Activated naive CD8-positive, alpha-beta T cell (primary cell): Measurements from ENCODE around the gene SLC5A2.
"Not testable (repeated sequence)": the region's sequence is repeated elsewhere in the genome, so short reads cannot be mapped to it uniquely, and the experiment has no call there.

Experiments
- H3K27ac Mint-ChIP-seq: one replicate; pipeline ENCODE4 v1.8.0; 2021; ENCODE audit warnings: mixed read lengths
- H3K27me3 Mint-ChIP-seq: one replicate; pipeline ENCODE4 v1.8.0; 2021; ENCODE audit warnings: mixed read lengths
- H3K36me3 Mint-ChIP-seq: one replicate; pipeline ENCODE4 v1.8.0; 2021; ENCODE audit warnings: mixed read lengths
- H3K4me1 Mint-ChIP-seq: one replicate; pipeline ENCODE4 v1.8.0; 2021; ENCODE audit warnings: low read depth, mixed read lengths
- H3K4me3 Mint-ChIP-seq: one replicate; pipeline ENCODE4 v1.8.0; 2021; ENCODE audit warnings: mild to moderate bottlenecking, mixed read lengths
- H3K9me3 Mint-ChIP-seq: one replicate; pipeline ENCODE4 v1.8.0; 2021; ENCODE audit warnings: low read depth, mixed read lengths

SLC5A2 gene

GRCh38 chr16:31493506-31494125 is 10.7 kb downstream of the SLC5A2 start:
- H3K4me3 Mint-ChIP-seq: no peak overlapping the region
- no peak overlapping the region for H3K27ac Mint-ChIP-seq
- H3K27me3 Mint-ChIP-seq: no peaks in the 10 kb centered on the region
- no peaks in the 10 kb centered on the region for H3K9me3 Mint-ChIP-seq
- peaks cover 3% of the 10 kb centered on the region for H3K36me3 Mint-ChIP-seq
- peaks cover 4% of the 10 kb centered on the region for H3K4me1 Mint-ChIP-seq

- Mint-ChIP-seq H3K9me3 (no peaks in the 10 kb centered on the region), H3K4me1 (peaks cover 3% of the 10 kb centered on the region), H3K36me3 (peaks cover 6% of the 10 kb centered on the region), H3K4me3 (no peak overlapping the region), H3K27ac (no peak overlapping the region), H3K27me3 (no peaks in the 10 kb centered on the region)
These were observed 13.7 kb downstream of the SLC5A2 start for GRCh38 chr16:31496670-31497069.

GRCh38 chr16:31498493-31498892 is 15.6 kb downstream of the SLC5A2 start:
- H3K27ac Mint-ChIP-seq: no peak overlapping the region
- H3K4me1 Mint-ChIP-seq: peaks cover 6% of the 10 kb centered on the region
- no peaks in the 10 kb centered on the region for H3K9me3 Mint-ChIP-seq
- peaks cover 3% of the 10 kb centered on the region for H3K36me3 Mint-ChIP-seq
- no peak overlapping the region for H3K4me3 Mint-ChIP-seq
- H3K27me3 Mint-ChIP-seq: no peaks in the 10 kb centered on the region

GRCh38 chr16:31499928-31500327 is 17.0 kb downstream of the SLC5A2 start:
- no peaks in the 10 kb centered on the region for H3K27me3 Mint-ChIP-seq
- no peak overlapping the region for H3K4me3 Mint-ChIP-seq
- H3K9me3 Mint-ChIP-seq: no peaks in the 10 kb centered on the region
- H3K27ac Mint-ChIP-seq: no peak overlapping the region
- peaks cover 3% of the 10 kb centered on the region for H3K36me3 Mint-ChIP-seq
- peaks cover 11% of the 10 kb centered on the region for H3K4me1 Mint-ChIP-seq

- H3K36me3 Mint-ChIP-seq: peaks cover 3% of the 10 kb centered on the region
- no peaks in the 10 kb centered on the region for H3K27me3 Mint-ChIP-seq
- peaks cover 24% of the 10 kb centered on the region for H3K4me1 Mint-ChIP-seq
- no peaks in the 10 kb centered on the region for H3K9me3 Mint-ChIP-seq
- H3K4me3 Mint-ChIP-seq: no peak overlapping the region
- no peak overlapping the region for H3K27ac Mint-ChIP-seq
These were observed 18.5 kb downstream of the SLC5A2 start for GRCh38 chr16:31501226-31501965.

DNA sequence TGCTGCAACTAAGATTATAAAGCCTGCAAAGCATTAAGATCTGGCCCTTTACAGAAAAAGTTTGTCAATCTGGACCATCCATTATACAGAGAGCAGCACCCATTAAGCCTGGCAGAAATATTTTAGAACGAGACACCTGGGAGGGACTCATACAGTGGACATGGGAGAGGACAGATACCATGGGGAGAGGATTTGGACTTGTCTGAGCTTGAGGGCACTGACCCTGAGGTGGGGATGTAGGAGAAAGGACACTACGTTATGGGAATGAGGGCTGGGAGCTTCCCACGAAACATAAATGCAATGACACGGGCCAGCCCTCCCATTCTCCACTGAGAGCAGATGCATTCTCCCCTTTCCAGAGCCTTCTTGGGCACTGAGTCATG is 19.0 kb downstream of the SLC5A2 start:
- no peak overlapping the region for H3K27ac Mint-ChIP-seq

GRCh38 chr16:31502981-31503380 is 20.1 kb downstream of the SLC5A2 start:
- Mint-ChIP-seq H3K36me3 (peaks cover 3% of the 10 kb centered on the region), H3K27ac (no peak overlapping the region), H3K9me3 (no peaks in the 10 kb centered on the region), H3K4me3 (no peak overlapping the region), H3K27me3 (no peaks in the 10 kb centered on the region), H3K4me1 (peaks cover 30% of the 10 kb centered on the region)

More for the DNA sequence above, 19.0 kb downstream of the SLC5A2 start:
- H3K27me3 Mint-ChIP-seq: no peaks in the 10 kb centered on the region
- H3K36me3 Mint-ChIP-seq: peaks cover 3% of the 10 kb centered on the region
- no peak overlapping the region for H3K4me3 Mint-ChIP-seq
- peaks cover 27% of the 10 kb centered on the region for H3K4me1 Mint-ChIP-seq
- no peaks in the 10 kb centered on the region for H3K9me3 Mint-ChIP-seq

- not testable (repeated sequence) for H3K36me3 Mint-ChIP-seq
- H3K4me1 Mint-ChIP-seq: peaks cover 32% of the 10 kb centered on the region
These were observed 20.6 kb downstream of the SLC5A2 start for GRCh38 chr16:31503555-31503954.

DNA sequence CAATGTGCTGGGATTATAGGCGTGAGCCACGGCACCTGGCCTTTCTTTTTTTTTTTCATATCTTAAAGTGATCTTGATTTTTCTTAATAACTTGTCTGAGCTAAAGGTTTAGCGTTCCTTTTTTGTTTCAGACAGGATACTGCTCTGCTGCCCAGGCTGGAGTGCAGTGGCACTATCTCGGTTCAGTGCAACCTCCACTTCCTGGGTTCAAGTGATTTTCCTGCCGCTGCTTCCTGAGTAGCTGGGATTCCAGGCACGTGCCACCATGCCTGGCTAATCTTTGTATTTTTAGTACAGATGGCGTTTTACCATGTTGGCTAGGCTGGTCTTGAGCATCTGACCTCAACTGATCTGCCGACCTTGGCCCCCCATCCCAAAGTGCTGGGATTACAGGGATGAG is 21.2 kb downstream of the SLC5A2 start:
- peak overlapping the region; percentile 55 for H3K27ac Mint-ChIP-seq
- H3K4me1 Mint-ChIP-seq: peaks cover 38% of the 10 kb centered on the region
- no peaks in the 10 kb centered on the region for H3K9me3 Mint-ChIP-seq
- peaks cover 3% of the 10 kb centered on the region for H3K36me3 Mint-ChIP-seq
- H3K4me3 Mint-ChIP-seq: no peak overlapping the region
- no peaks in the 10 kb centered on the region for H3K27me3 Mint-ChIP-seq

More at GRCh38 chr16:31503555-31503954, 20.6 kb downstream of the SLC5A2 start:
- not testable (repeated sequence) for H3K9me3 Mint-ChIP-seq, H3K27ac Mint-ChIP-seq, H3K4me3 Mint-ChIP-seq, H3K27me3 Mint-ChIP-seq

DNA sequence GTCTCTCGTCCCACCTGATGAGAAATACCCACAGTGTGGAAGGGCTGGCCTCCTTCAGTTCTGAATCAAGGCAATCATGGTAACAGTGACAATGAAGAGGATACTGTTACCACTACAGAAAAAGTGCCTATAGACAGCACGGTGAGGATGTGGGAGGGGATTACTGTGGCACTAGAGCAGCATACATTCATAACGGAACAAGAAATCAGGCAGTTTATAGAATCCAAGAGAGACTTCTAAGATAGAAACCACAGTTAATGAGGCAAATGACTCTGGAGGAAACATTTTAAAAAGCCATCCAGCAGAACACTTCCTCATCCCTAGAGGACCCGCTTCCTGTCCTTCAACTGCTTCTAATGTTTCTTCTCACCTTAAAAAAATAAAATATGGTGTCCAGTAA is 22.6 kb downstream of the SLC5A2 start:
- Mint-ChIP-seq H3K4me3 (no peak overlapping the region), H3K27me3 (no peaks in the 10 kb centered on the region), H3K9me3 (no peaks in the 10 kb centered on the region), H3K27ac (peak overlapping the region; percentile 66), H3K4me1 (peaks cover 45% of the 10 kb centered on the region), H3K36me3 (peaks cover under 1% of the 10 kb centered on the region)

DNA sequence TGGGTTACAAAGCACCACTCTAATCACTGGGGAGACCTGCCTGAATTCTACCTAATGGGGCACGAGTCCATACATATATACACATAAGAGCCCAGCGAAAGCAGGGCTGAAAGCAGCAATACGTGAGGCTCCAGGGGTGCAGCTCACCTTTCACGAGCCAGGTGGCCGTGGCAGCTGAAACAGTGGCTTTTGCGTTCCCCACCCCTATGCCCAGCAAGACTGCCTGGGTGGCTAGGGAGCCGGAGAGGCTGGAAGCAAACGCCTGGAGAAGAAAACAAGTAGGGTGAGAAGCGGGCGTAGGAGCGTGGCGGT is 24.6 kb downstream of the SLC5A2 start:
- H3K9me3 Mint-ChIP-seq: no peaks in the 10 kb centered on the region
- H3K36me3 Mint-ChIP-seq: no peaks in the 10 kb centered on the region
- peak overlapping the region; percentile 95 for H3K4me3 Mint-ChIP-seq
- H3K27ac Mint-ChIP-seq: peak overlapping the region; percentile 97
- H3K27me3 Mint-ChIP-seq: no peaks in the 10 kb centered on the region
- H3K4me1 Mint-ChIP-seq: peaks cover 43% of the 10 kb centered on the region

GRCh38 chr16:31507929-31508705 is 25.2 kb downstream of the SLC5A2 start, which contains the start of gene RUSF1:
TSS of gene RUSF1 (minus strand) at chr16:31508391. CDS start at chr16:31508373, 18 bp downstream.
- Mint-ChIP-seq H3K4me3 (peak within 1 kb of the TSS; percentile 95), H3K27ac (peak within 1 kb of the TSS; percentile 97), H3K36me3 (no peaks in the 10 kb centered on the region), H3K9me3 (no peaks in the 10 kb centered on the region), H3K4me1 (peaks cover 43% of the 10 kb centered on the region), H3K27me3 (no peaks in the 10 kb centered on the region)

DNA sequence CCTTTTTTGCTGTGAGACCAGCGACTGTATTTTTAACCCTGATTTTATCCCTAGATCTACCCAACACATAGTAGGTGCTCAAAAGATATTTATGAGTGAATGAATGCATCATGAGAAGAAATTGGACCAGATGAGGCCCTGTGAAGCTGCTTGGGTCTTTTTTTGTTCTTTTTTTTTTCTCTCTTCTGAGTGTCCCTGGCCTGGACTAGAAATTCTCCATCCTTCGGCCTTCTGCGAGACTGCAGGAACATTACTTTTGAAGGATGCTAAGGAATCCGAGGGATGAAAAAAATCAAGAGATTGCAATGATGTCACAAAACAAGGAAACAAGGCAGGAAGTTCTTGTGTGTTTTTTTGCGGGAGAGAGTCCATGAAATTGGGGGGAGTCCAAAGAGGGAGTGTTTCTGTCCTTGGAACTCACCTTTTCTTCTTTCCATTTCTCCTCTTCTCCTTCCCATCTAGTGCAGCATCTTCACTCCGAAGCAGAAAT is 25.8 kb downstream of the SLC5A2 start:
- peak overlapping the region; percentile 97 for H3K27ac Mint-ChIP-seq
- H3K9me3 Mint-ChIP-seq: no peaks in the 10 kb centered on the region
- no peaks in the 10 kb centered on the region for H3K27me3 Mint-ChIP-seq
- H3K4me3 Mint-ChIP-seq: peak overlapping the region; percentile 95
- peaks cover 43% of the 10 kb centered on the region for H3K4me1 Mint-ChIP-seq
- H3K36me3 Mint-ChIP-seq: no peaks in the 10 kb centered on the region

- Mint-ChIP-seq H3K27ac (no peak overlapping the region), H3K27me3 (no peaks in the 10 kb centered on the region), H3K4me3 (no peak overlapping the region), H3K36me3 (no peaks in the 10 kb centered on the region), H3K4me1 (peaks cover 17% of the 10 kb centered on the region), H3K9me3 (no peaks in the 10 kb centered on the region)
These were observed 30.2 kb downstream of the SLC5A2 start for GRCh38 chr16:31513126-31513525.

DNA sequence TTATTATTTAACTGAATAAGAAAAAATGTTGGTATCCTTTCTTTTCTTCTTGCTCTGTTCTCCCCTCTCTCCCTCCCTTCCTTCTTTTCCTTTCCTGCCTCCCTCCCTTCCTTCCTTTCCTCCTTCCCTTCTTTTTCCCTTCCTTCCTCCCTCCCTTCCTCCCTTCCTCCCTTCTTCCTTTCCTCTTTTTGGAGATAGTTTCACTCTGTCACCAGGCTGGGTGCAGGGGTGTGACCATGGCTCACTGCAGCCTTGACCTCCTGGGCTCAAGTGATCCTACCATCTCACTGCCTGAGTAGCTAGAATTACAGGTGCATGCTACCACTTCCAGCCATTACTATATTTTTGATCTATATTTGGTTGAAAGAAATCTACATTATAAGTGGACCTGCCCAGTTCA is 31.0 kb downstream of the SLC5A2 start:
- Mint-ChIP-seq H3K27ac (no peak overlapping the region), H3K4me3 (no peak overlapping the region), H3K9me3 (no peaks in the 10 kb centered on the region), H3K36me3 (no peaks in the 10 kb centered on the region), H3K4me1 (peaks cover 12% of the 10 kb centered on the region), H3K27me3 (no peaks in the 10 kb centered on the region)
